ENCODE results near the gene RNASEL.

Gene RNASEL

GRCh38 chr1:182596934-182597333 lies 7.9 kb upstream of the RNASEL start:
- no peaks in the 10 kb centered on the region for H3K27me3 ChIP-seq (ENCODE audit: low read depth, low read length)

GRCh38 chr1:182595641-182596240 lies 6.7 kb upstream of the RNASEL start:
- no peaks in the 10 kb centered on the region for H3K9me3 ChIP-seq (ENCODE audit: control insufficient read depth in 1 of 2, low read length in 2 of 2)
- no peak overlapping the region for H3K4me3 ChIP-seq (ENCODE audit: low read depth in 1 of 2, low read length in 2 of 2)
- H3K36me3 ChIP-seq (ENCODE audit: control insufficient read depth in 1 of 2, insufficient read depth in 2 of 2, low read length in 2 of 2): peaks cover 0 to 4% of the 10 kb centered on the region in 2 donors
- no peaks in the 10 kb centered on the region for H3K27me3 ChIP-seq (ENCODE audit: low read depth, low read length)
- H3K4me1 ChIP-seq (ENCODE audit: control insufficient read depth in 1 of 2, insufficient read depth in 2 of 2, low read length in 2 of 2): peaks cover 0 to 12% of the 10 kb centered on the region in 2 donors
- H3K27ac ChIP-seq (ENCODE audit: low read length): no peak overlapping the region

More at GRCh38 chr1:182596934-182597333, 7.9 kb upstream of the RNASEL start:
- Histone ChIP-seq H3K9me3 (ENCODE audit: control insufficient read depth in 1 of 2, low read length in 2 of 2) (no peaks in the 10 kb centered on the region), H3K27ac (ENCODE audit: low read length) (no peak overlapping the region), H3K36me3 (ENCODE audit: control insufficient read depth in 1 of 2, insufficient read depth in 2 of 2, low read length in 2 of 2) (peaks cover 4 to 8% of the 10 kb centered on the region in 2 donors), H3K4me3 (ENCODE audit: low read depth in 1 of 2, low read length in 2 of 2) (no peak overlapping the region), H3K4me1 (ENCODE audit: control insufficient read depth in 1 of 2, insufficient read depth in 2 of 2, low read length in 2 of 2) (peaks cover 0 to 12% of the 10 kb centered on the region in 2 donors)

GRCh38 chr1:182589931-182590330 lies 875 bp upstream of the RNASEL start:
- Histone ChIP-seq H3K9me3 (ENCODE audit: control insufficient read depth in 1 of 2, low read length in 2 of 2) (no peaks in the 10 kb centered on the region), H3K4me1 (ENCODE audit: control insufficient read depth in 1 of 2, insufficient read depth in 2 of 2, low read length in 2 of 2) (peaks cover 0 to 9% of the 10 kb centered on the region in 2 donors), H3K27ac (ENCODE audit: low read length) (no peak overlapping the region), H3K4me3 (ENCODE audit: low read depth in 1 of 2, low read length in 2 of 2) (no peak overlapping the region), H3K27me3 (ENCODE audit: low read depth, low read length) (no peaks in the 10 kb centered on the region), H3K36me3 (ENCODE audit: control insufficient read depth in 1 of 2, insufficient read depth in 2 of 2, low read length in 2 of 2) (peaks cover 3 to 7% of the 10 kb centered on the region in 2 donors)

- peak overlapping the region; percentile 96 for H3K27ac ChIP-seq (ENCODE audit: low read length)
- H3K4me1 ChIP-seq (ENCODE audit: control insufficient read depth in 1 of 2, insufficient read depth in 2 of 2, low read length in 2 of 2): peaks cover 0 to 11% of the 10 kb centered on the region in 2 donors
- peaks cover 3 to 7% of the 10 kb centered on the region in 2 donors for H3K36me3 ChIP-seq (ENCODE audit: control insufficient read depth in 1 of 2, insufficient read depth in 2 of 2, low read length in 2 of 2)
- no peaks in the 10 kb centered on the region for H3K27me3 ChIP-seq (ENCODE audit: low read depth, low read length)
- peak overlapping the region; percentile 72 to 85 for H3K4me3 ChIP-seq (ENCODE audit: low read depth in 1 of 2, low read length in 2 of 2)
- H3K9me3 ChIP-seq (ENCODE audit: control insufficient read depth in 1 of 2, low read length in 2 of 2): no peaks in the 10 kb centered on the region
These were observed 464 bp upstream of the RNASEL start for GRCh38 chr1:182589520-182589919.

- Histone ChIP-seq H3K27me3 (ENCODE audit: low read depth, low read length) (no peaks in the 10 kb centered on the region), H3K4me3 (ENCODE audit: low read depth in 1 of 2, low read length in 2 of 2) (peak overlapping the region; percentile 72 to 85), H3K36me3 (ENCODE audit: control insufficient read depth in 1 of 2, insufficient read depth in 2 of 2, low read length in 2 of 2) (peaks cover 6 to 14% of the 10 kb centered on the region in 2 donors), H3K9me3 (ENCODE audit: control insufficient read depth in 1 of 2, low read length in 2 of 2) (no peaks in the 10 kb centered on the region), H3K27ac (ENCODE audit: low read length) (peak overlapping the region; percentile 96), H3K4me1 (ENCODE audit: control insufficient read depth in 1 of 2, insufficient read depth in 2 of 2, low read length in 2 of 2) (peaks cover 7 to 17% of the 10 kb centered on the region in 2 donors)
These were observed 1.2 kb downstream of the RNASEL start for GRCh38 chr1:182587666-182588499.

- Histone ChIP-seq H3K4me1 (ENCODE audit: control insufficient read depth in 1 of 2, insufficient read depth in 2 of 2, low read length in 2 of 2) (peaks cover 7 to 17% of the 10 kb centered on the region in 2 donors), H3K27me3 (ENCODE audit: low read depth, low read length) (no peaks in the 10 kb centered on the region), H3K4me3 (ENCODE audit: low read depth in 1 of 2, low read length in 2 of 2) (no peak overlapping the region), H3K27ac (ENCODE audit: low read length) (no peak overlapping the region), H3K9me3 (ENCODE audit: control insufficient read depth in 1 of 2, low read length in 2 of 2) (no peaks in the 10 kb centered on the region), H3K36me3 (ENCODE audit: control insufficient read depth in 1 of 2, insufficient read depth in 2 of 2, low read length in 2 of 2) (peaks cover 14 to 22% of the 10 kb centered on the region in 2 donors)
These were observed 2.0 kb downstream of the RNASEL start for GRCh38 chr1:182587093-182587492.

- Histone ChIP-seq H3K4me3 (ENCODE audit: low read depth in 1 of 2, low read length in 2 of 2) (no peak overlapping the region), H3K4me1 (ENCODE audit: control insufficient read depth in 1 of 2, insufficient read depth in 2 of 2, low read length in 2 of 2) (peaks cover 7 to 17% of the 10 kb centered on the region in 2 donors), H3K27me3 (ENCODE audit: low read depth, low read length) (no peaks in the 10 kb centered on the region), H3K9me3 (ENCODE audit: control insufficient read depth in 1 of 2, low read length in 2 of 2) (no peaks in the 10 kb centered on the region), H3K27ac (ENCODE audit: low read length) (no peak overlapping the region), H3K36me3 (ENCODE audit: control insufficient read depth in 1 of 2, insufficient read depth in 2 of 2, low read length in 2 of 2) (peaks cover 18 to 29% of the 10 kb centered on the region in 2 donors)
These were observed 2.7 kb downstream of the RNASEL start for GRCh38 chr1:182586380-182586779.

GRCh38 chr1:182584746-182585145 lies 4.3 kb downstream of the RNASEL start:
- H3K36me3 ChIP-seq (ENCODE audit: control insufficient read depth in 1 of 2, insufficient read depth in 2 of 2, low read length in 2 of 2): peaks cover 28 to 44% of the 10 kb centered on the region in 2 donors

GRCh38 chr1:182580736-182581135 lies 8.3 kb downstream of the RNASEL start:
- Histone ChIP-seq H3K36me3 (ENCODE audit: control insufficient read depth in 1 of 2, insufficient read depth in 2 of 2, low read length in 2 of 2) (peaks cover 33 to 57% of the 10 kb centered on the region in 2 donors), H3K9me3 (ENCODE audit: control insufficient read depth in 1 of 2, low read length in 2 of 2) (no peaks in the 10 kb centered on the region)

More at GRCh38 chr1:182584746-182585145, 4.3 kb downstream of the RNASEL start:
- Histone ChIP-seq H3K4me3 (ENCODE audit: low read depth in 1 of 2, low read length in 2 of 2) (no peak overlapping the region), H3K27me3 (ENCODE audit: low read depth, low read length) (no peaks in the 10 kb centered on the region), H3K27ac (ENCODE audit: low read length) (no peak overlapping the region), H3K4me1 (ENCODE audit: control insufficient read depth in 1 of 2, insufficient read depth in 2 of 2, low read length in 2 of 2) (peaks cover 7 to 17% of the 10 kb centered on the region in 2 donors), H3K9me3 (ENCODE audit: control insufficient read depth in 1 of 2, low read length in 2 of 2) (no peaks in the 10 kb centered on the region)

GRCh38 chr1:182575540-182576149 lies 13.4 kb downstream of the RNASEL start:
- Histone ChIP-seq H3K9me3 (ENCODE audit: control insufficient read depth in 1 of 2, low read length in 2 of 2) (no peaks in the 10 kb centered on the region), H3K27me3 (ENCODE audit: low read depth, low read length) (no peaks in the 10 kb centered on the region), H3K4me1 (ENCODE audit: control insufficient read depth in 1 of 2, insufficient read depth in 2 of 2, low read length in 2 of 2) (no peaks in the 10 kb centered on the region), H3K4me3 (ENCODE audit: low read depth in 1 of 2, low read length in 2 of 2) (no peak overlapping the region), H3K27ac (ENCODE audit: low read length) (no peak overlapping the region), H3K36me3 (ENCODE audit: control insufficient read depth in 1 of 2, insufficient read depth in 2 of 2, low read length in 2 of 2) (peaks cover 22 to 52% of the 10 kb centered on the region in 2 donors)

More at GRCh38 chr1:182580736-182581135, 8.3 kb downstream of the RNASEL start:
- no peak overlapping the region for H3K4me3 ChIP-seq (ENCODE audit: low read depth in 1 of 2, low read length in 2 of 2)
- H3K27ac ChIP-seq (ENCODE audit: low read length): no peak overlapping the region
- no peaks in the 10 kb centered on the region for H3K27me3 ChIP-seq (ENCODE audit: low read depth, low read length)
- H3K4me1 ChIP-seq (ENCODE audit: control insufficient read depth in 1 of 2, insufficient read depth in 2 of 2, low read length in 2 of 2): peaks cover 7 to 8% of the 10 kb centered on the region in 2 donors

- H3K4me3 ChIP-seq (ENCODE audit: low read depth in 1 of 2, low read length in 2 of 2): no peak overlapping the region
- H3K27ac ChIP-seq (ENCODE audit: low read length): no peak overlapping the region
- no peaks in the 10 kb centered on the region for H3K9me3 ChIP-seq (ENCODE audit: control insufficient read depth in 1 of 2, low read length in 2 of 2)
- H3K36me3 ChIP-seq (ENCODE audit: control insufficient read depth in 1 of 2, insufficient read depth in 2 of 2, low read length in 2 of 2): peaks cover 9 to 37% of the 10 kb centered on the region in 2 donors
- H3K27me3 ChIP-seq (ENCODE audit: low read depth, low read length): no peaks in the 10 kb centered on the region
- H3K4me1 ChIP-seq (ENCODE audit: control insufficient read depth in 1 of 2, insufficient read depth in 2 of 2, low read length in 2 of 2): no peaks in the 10 kb centered on the region
These were observed 14.9 kb downstream of the RNASEL start for GRCh38 chr1:182574156-182574555.
